Hepatocyte (in vitro differentiated cells): ENCODE data around the gene RELL1. TPM values are rescaled to one million over a fixed set of nuclear protein-coding genes. Genes with fewer than 3 reads are reported as not detected.

ENCODE experiments used
- DNase-seq: peaks from one replicate; pipeline ENCODE4 v3.0.0-alpha.2; 2016; ENCODE audit warnings: low spot score
- H2AFZ ChIP-seq: fragments of 200-600 bp; sonication (generic); 2 replicates; pipeline ENCODE4 v1.6.0; 2016; ENCODE audit warnings: antibody characterized with exemption, mild to moderate bottlenecking
- H3K27ac ChIP-seq: fragments of 200-600 bp; sonication (generic); 2 replicates; pipeline ENCODE4 v1.5.1; 2016; ENCODE audit warnings: mild to moderate bottlenecking
- H3K27me3 ChIP-seq: fragments of 200-600 bp; sonication (generic); 2 replicates; pipeline ENCODE4 v1.6.1; 2016
- H3K36me3 ChIP-seq: fragments of 200-600 bp; sonication (generic); replicated peaks from 2 replicates; pipeline ENCODE4 v1.5.1; 2016; ENCODE audit warnings: low read depth; ENCODE audit not compliant: insufficient read depth
- H3K4me1 ChIP-seq: fragments of 200-600 bp; sonication (generic); 2 replicates; pipeline ENCODE4 v1.5.1; 2016; ENCODE audit warnings: mild to moderate bottlenecking, moderate library complexity; ENCODE audit not compliant: insufficient read depth
- H3K4me2 ChIP-seq: fragments of 200-600 bp; sonication (generic); 2 replicates; pipeline ENCODE4 v1.6.0; 2016
- H3K4me3 ChIP-seq: fragments of 200-600 bp; sonication (generic); 2 replicates; pipeline ENCODE4 v1.5.1; 2016; ENCODE audit warnings: mild to moderate bottlenecking
- H3K79me2 ChIP-seq: fragments of 200-600 bp; sonication (generic); 2 replicates; pipeline ENCODE4 v1.6.0; 2017; ENCODE audit warnings: mild to moderate bottlenecking
- H3K9me2 ChIP-seq: fragments of 200-600 bp; sonication (generic); replicated peaks from 2 replicates; pipeline ENCODE4 v1.6.0; 2017; ENCODE audit warnings: mild to moderate bottlenecking; ENCODE audit not compliant: insufficient read depth
- H3K9me3 ChIP-seq: fragments of 200-600 bp; sonication (generic); 2 replicates; pipeline ENCODE4 v1.5.1; 2016; ENCODE audit warnings: low read depth, mild to moderate bottlenecking
- H4K20me1 ChIP-seq: fragments of 200-600 bp; sonication (generic); 2 replicates; pipeline ENCODE4 v1.6.0; 2016; ENCODE audit warnings: mild to moderate bottlenecking; ENCODE audit not compliant: insufficient read depth, poor library complexity, severe bottlenecking
- EZH2 ChIP-seq: fragments of 200-600 bp; sonication (generic); IDR thresholded peaks from 2 replicates; pipeline ENCODE4 v1.6.1; 2016; ENCODE audit warnings: antibody characterized with exemption, mild to moderate bottlenecking, borderline replicate concordance
- EZH2phosphoT487 ChIP-seq: fragments of 200-600 bp; sonication (generic); IDR thresholded peaks from one replicate; pipeline ENCODE4 v1.6.1; 2018; ENCODE audit warnings: antibody characterized with exemption, mild to moderate bottlenecking, low read depth, moderate library complexity; ENCODE audit not compliant: unreplicated experiment, severe bottlenecking
- WGBS: methylation state at CpG from one replicate; pipeline ENCODE4 v1.1.6; 2016; ENCODE audit warnings: low lambda C conversion rate; ENCODE audit errors: missing lambda C conversion rate; 5-methylcytosine and 5-hydroxymethylcytosine counted together
- polyA plus RNA-seq: library from polyadenylated mRNA; unstranded; fragments of >200 nt; fragmentation: Nextera tagmentation; extraction: Ambion mirVana; gene quantifications from 2 replicates; pipeline ENCODE4 v1.2.1, GENCODE V29; 2016
- total RNA-seq: library from RNA; depleted of rRNA; stranded (reverse); fragments of >200 nt; gene quantifications from 2 replicates; pipeline ENCODE4 v1.2.3, GENCODE V29; 2014
- TF ChIP-seq, protein P1 (sequence below): fragments of 200-600 bp; sonication (generic); IDR thresholded peaks from 2 replicates; pipeline ENCODE4 v1.5.1; 2016; ENCODE audit warnings: antibody characterized with exemption, mild to moderate bottlenecking; ENCODE audit not compliant: poor library complexity

RELL1 gene
- total and polyA plus RNA-seq, 2 experiments from 2014 or later, result 5.5 to 39.8 TPM

DNA sequence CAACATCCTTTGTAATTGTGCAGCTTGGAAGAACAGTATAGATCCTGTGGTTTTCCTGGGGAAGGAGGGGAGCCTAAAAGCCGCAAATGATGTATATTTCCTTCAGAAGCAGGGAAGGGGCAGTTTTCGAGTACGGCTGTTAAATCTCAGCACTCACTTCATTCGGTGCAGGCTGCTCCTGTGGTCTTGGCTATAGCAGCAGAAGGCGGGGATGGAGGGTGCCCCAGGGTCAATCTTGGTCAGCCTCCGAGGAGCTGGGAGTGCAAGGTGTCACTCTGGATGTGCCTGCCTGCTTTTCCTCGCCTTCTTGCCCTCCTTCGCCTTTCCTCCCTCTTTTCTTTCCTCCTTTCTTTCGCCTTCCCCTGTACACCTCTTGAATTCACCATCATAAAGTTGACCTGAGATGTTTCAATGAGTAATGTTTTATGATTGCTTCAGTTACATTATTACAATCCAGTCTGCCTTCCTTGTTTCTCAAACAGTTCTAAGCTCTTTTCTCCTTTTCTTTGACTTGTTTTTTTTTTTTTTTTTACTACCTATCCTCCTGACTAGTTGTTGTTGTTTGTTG is 101.6 kb downstream of the RELL1 start:
- no peaks in the 10 kb centered on the region for H3K27me3 ChIP-seq
- 63% methylated on average over 9 of the region's 9 CpGs for WGBS
- TF ChIP-seq EZH2phosphoT487, result no peak
- TF ChIP-seq, protein P1, sequence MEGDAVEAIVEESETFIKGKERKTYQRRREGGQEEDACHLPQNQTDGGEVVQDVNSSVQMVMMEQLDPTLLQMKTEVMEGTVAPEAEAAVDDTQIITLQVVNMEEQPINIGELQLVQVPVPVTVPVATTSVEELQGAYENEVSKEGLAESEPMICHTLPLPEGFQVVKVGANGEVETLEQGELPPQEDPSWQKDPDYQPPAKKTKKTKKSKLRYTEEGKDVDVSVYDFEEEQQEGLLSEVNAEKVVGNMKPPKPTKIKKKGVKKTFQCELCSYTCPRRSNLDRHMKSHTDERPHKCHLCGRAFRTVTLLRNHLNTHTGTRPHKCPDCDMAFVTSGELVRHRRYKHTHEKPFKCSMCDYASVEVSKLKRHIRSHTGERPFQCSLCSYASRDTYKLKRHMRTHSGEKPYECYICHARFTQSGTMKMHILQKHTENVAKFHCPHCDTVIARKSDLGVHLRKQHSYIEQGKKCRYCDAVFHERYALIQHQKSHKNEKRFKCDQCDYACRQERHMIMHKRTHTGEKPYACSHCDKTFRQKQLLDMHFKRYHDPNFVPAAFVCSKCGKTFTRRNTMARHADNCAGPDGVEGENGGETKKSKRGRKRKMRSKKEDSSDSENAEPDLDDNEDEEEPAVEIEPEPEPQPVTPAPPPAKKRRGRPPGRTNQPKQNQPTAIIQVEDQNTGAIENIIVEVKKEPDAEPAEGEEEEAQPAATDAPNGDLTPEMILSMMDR, result no peak
- no peak for DNase-seq
- H4K20me1 ChIP-seq, result no peaks in the 10 kb centered on the region
- H3K4me1 ChIP-seq, result peaks cover 14% of the 10 kb centered on the region
- peaks cover 10% of the 10 kb centered on the region for H3K79me2 ChIP-seq
- H2AFZ ChIP-seq, result no peak overlapping the region
- peak overlapping the region; percentile 64 for H3K4me2 ChIP-seq
- peak overlapping the region; percentile 94 for H3K27ac ChIP-seq
- H3K4me3 ChIP-seq, result no peak overlapping the region
- no peaks in the 10 kb centered on the region for H3K36me3 ChIP-seq
- H3K9me3 ChIP-seq, result no peaks in the 10 kb centered on the region
- no peaks in the 10 kb centered on the region for H3K9me2 ChIP-seq

DNA sequence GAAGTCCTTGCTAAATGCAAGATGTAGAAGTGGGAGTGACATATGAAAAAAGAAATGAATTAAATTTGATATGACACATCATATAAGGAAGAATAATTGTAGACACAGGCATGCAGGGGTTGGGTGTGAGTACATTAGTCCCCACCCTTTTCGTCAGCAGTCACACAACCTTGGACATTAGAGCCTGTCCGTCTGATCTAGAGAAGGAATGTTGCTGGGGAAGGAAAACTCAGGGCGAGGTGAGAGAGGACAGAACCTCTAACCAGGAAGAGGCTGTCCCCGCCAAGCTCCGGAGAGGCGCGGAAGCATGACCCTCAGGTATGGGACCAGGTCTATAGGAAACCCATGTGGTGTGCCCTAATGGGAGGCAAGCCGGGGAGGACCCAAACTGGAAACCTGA is 102.1 kb downstream of the RELL1 start:
- H3K9me3 ChIP-seq, result no peaks in the 10 kb centered on the region
- peak overlapping the region; percentile 64 for H3K4me2 ChIP-seq
- peaks cover 14% of the 10 kb centered on the region for H3K4me1 ChIP-seq
- 71% methylated on average over 8 of the region's 8 CpGs for WGBS
- no peaks in the 10 kb centered on the region for H3K27me3 ChIP-seq
- no peak overlapping the region for H2AFZ ChIP-seq
- TF ChIP-seq, protein P1, result no peak
- TF ChIP-seq EZH2 (no peak), EZH2phosphoT487 (no peak)
- H3K27ac ChIP-seq, result peak overlapping the region; percentile 94
- no peaks in the 10 kb centered on the region for H4K20me1 ChIP-seq
- H3K36me3 ChIP-seq, result no peaks in the 10 kb centered on the region
- no peaks in the 10 kb centered on the region for H3K9me2 ChIP-seq
- no peak overlapping the region for H3K4me3 ChIP-seq
- DNase-seq, result peak; percentile 77
- peaks cover 10% of the 10 kb centered on the region for H3K79me2 ChIP-seq

DNA sequence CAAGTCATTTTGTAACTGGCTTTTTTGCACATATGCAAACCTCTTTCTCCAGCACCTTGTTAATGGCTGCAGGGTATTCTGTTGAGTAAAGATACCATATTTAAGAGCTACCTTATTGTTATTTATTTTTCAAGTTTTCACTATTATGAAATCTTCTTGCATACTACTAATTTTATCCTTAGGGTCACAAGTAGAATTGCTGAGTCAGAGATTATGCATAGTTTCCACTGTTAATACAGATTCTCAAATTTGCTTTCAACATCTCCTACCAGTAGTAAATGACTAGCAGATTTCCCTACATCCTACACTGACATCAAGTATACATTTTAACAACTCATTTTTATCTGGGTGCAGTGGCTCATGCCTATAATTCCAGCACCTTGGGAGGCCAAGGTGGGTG is 112.6 kb downstream of the RELL1 start:
- Histone ChIP-seq H3K36me3 (no peaks in the 10 kb centered on the region), H3K4me2 (no peak overlapping the region), H3K27ac (no peak overlapping the region), H3K4me3 (no peak overlapping the region), H3K9me3 (no peaks in the 10 kb centered on the region), H3K27me3 (no peaks in the 10 kb centered on the region), H3K79me2 (peaks cover 13% of the 10 kb centered on the region), H3K9me2 (no peaks in the 10 kb centered on the region), H3K4me1 (no peaks in the 10 kb centered on the region), H4K20me1 (no peaks in the 10 kb centered on the region), H2AFZ (no peak overlapping the region)
- TF ChIP-seq EZH2 (no peak), EZH2phosphoT487 (no peak)
- TF ChIP-seq, protein P1, result no peak
- no peak for DNase-seq

DNA sequence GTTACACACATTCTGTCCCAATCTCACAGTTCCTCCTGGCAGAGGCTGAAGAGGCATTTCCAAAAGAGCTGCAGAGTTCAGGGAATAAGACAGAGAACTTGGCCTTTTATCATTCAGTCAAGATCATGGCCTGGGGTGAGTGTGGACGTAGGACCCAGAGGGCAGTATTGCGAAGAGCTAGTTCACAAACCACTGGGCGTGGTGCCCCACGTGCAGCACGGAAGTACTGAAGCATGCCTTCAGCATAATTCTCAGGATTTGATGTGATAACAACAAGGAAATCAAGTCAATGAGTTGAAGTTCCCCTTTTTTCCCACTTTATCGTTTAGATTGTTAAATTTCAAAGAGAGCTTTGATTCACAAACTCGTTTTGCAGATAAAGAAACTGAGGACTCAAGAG is 117.7 kb downstream of the RELL1 start:
- DNase-seq, result no peak
- Histone ChIP-seq H4K20me1 (no peaks in the 10 kb centered on the region), H3K27ac (no peak overlapping the region), H3K36me3 (no peaks in the 10 kb centered on the region), H3K9me2 (no peaks in the 10 kb centered on the region), H3K4me1 (no peaks in the 10 kb centered on the region), H3K27me3 (no peaks in the 10 kb centered on the region), H3K4me2 (no peak overlapping the region), H3K4me3 (no peak overlapping the region), H2AFZ (no peak overlapping the region), H3K79me2 (no peaks in the 10 kb centered on the region), H3K9me3 (no peaks in the 10 kb centered on the region)
- 72% methylated on average over 7 of the region's 7 CpGs for WGBS
- no peak for TF ChIP-seq EZH2
- TF ChIP-seq EZH2phosphoT487, result no peak
- TF ChIP-seq, protein P1, result no peak
